HL-60 (cell line): ENCODE measurements around the gene PHF13.

ENCODE experiments used
- CTCF ChIP-seq: IDR thresholded peaks from one replicate; pipeline ENCODE4 v1.5.1; 2011; ENCODE audit warnings: low read length, control low read depth, inconsistent platforms; ENCODE audit not compliant: insufficient read depth
- GABPA ChIP-seq: IDR thresholded peaks from 2 replicates; pipeline ENCODE4 v1.6.1; 2012; ENCODE audit warnings: low read depth
- POLR2AphosphoS5 ChIP-seq: IDR thresholded peaks from 2 replicates; pipeline ENCODE4 v1.6.1; 2012; ENCODE audit warnings: low read depth
- SPI1 ChIP-seq: IDR thresholded peaks from 2 replicates; pipeline ENCODE4 v1.6.1; 2012; ENCODE audit warnings: low read depth, mild to moderate bottlenecking, borderline replicate concordance
- TF ChIP-seq, protein P1 (sequence below): IDR thresholded peaks from 2 replicates; pipeline ENCODE4 v1.6.1; 2012; ENCODE audit warnings: low read depth; ENCODE audit not compliant: insufficient replicate concordance

DNA sequence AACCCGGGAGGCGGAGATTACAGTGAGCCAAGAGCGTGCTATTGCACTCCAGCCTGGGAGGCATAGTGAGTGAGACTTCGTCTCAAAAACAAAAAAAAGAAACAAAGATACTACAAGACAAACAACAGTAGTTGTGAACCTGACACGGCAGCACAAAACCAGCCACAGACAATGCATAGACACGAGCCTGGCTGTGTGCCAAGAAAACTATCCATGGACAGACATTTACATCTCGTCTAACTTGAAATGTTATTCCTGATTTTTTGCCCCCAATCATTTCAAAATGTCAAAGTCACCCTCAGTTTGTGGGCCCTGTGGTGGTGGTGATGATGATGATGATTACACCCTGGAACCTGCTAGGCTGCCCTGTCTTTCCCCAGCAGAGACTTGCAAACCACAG lies 17.2 kb upstream of the PHF13 start:
- TF ChIP-seq CTCF, result no peak
- TF ChIP-seq POLR2AphosphoS5, result no peak
- TF ChIP-seq, protein P1, sequence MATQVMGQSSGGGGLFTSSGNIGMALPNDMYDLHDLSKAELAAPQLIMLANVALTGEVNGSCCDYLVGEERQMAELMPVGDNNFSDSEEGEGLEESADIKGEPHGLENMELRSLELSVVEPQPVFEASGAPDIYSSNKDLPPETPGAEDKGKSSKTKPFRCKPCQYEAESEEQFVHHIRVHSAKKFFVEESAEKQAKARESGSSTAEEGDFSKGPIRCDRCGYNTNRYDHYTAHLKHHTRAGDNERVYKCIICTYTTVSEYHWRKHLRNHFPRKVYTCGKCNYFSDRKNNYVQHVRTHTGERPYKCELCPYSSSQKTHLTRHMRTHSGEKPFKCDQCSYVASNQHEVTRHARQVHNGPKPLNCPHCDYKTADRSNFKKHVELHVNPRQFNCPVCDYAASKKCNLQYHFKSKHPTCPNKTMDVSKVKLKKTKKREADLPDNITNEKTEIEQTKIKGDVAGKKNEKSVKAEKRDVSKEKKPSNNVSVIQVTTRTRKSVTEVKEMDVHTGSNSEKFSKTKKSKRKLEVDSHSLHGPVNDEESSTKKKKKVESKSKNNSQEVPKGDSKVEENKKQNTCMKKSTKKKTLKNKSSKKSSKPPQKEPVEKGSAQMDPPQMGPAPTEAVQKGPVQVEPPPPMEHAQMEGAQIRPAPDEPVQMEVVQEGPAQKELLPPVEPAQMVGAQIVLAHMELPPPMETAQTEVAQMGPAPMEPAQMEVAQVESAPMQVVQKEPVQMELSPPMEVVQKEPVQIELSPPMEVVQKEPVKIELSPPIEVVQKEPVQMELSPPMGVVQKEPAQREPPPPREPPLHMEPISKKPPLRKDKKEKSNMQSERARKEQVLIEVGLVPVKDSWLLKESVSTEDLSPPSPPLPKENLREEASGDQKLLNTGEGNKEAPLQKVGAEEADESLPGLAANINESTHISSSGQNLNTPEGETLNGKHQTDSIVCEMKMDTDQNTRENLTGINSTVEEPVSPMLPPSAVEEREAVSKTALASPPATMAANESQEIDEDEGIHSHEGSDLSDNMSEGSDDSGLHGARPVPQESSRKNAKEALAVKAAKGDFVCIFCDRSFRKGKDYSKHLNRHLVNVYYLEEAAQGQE, result no peak
- TF ChIP-seq GABPA, result no peak
- TF ChIP-seq SPI1, result no peak
